Fibroblast of villous mesenchyme (primary cell): ENCODE results near the gene ERO1A. TPM values are rescaled to one million over a fixed set of nuclear protein-coding genes. Genes with fewer than 3 reads are reported as not detected.

Experiments
- DNase-seq: peaks from one replicate; pipeline ENCODE4 v3.0.0-alpha.2; 2010; ENCODE audit warnings: low read depth
- H3K4me3 ChIP-seq: 2 replicates; pipeline ENCODE4 v1.5.1; 2011; ENCODE audit warnings: low read depth, mild to moderate bottlenecking, low read length
- total RNA-seq: library from RNA; depleted of rRNA; stranded (reverse); fragments of >200 nt; gene quantifications from 2 replicates; pipeline ENCODE4 v1.2.3, GENCODE V29; 2012
- TF ChIP-seq, protein P1 (sequence below): IDR thresholded peaks from 2 replicates; pipeline ENCODE4 v1.5.1; 2012; ENCODE audit warnings: low read depth, mild to moderate bottlenecking, low read length; ENCODE audit not compliant: insufficient read depth

ERO1A gene
- total RNA-seq, 1 donor = 49.7 TPM

DNA sequence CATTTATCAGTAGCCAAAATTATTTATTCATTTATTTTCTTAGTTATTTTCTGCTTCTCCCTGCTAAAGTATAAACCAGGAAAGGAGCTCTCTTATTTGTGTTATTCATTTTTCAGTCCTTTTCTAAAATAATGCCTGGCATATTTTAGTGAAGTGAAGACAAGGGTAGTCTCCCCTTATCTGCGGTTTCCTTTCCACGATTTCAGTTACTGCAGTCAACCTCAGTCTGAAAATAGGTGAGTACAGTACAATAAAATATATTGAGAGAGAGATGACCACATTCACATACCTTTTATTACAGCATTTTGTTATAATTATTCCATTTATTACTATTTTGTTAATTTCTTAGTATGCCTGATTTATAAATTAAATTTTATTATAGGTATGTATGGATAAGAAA, 85.2 kb downstream of the ERO1A start:
- H3K4me3 ChIP-seq = no peak overlapping the region
- no peak for DNase-seq
- TF ChIP-seq, protein P1, sequence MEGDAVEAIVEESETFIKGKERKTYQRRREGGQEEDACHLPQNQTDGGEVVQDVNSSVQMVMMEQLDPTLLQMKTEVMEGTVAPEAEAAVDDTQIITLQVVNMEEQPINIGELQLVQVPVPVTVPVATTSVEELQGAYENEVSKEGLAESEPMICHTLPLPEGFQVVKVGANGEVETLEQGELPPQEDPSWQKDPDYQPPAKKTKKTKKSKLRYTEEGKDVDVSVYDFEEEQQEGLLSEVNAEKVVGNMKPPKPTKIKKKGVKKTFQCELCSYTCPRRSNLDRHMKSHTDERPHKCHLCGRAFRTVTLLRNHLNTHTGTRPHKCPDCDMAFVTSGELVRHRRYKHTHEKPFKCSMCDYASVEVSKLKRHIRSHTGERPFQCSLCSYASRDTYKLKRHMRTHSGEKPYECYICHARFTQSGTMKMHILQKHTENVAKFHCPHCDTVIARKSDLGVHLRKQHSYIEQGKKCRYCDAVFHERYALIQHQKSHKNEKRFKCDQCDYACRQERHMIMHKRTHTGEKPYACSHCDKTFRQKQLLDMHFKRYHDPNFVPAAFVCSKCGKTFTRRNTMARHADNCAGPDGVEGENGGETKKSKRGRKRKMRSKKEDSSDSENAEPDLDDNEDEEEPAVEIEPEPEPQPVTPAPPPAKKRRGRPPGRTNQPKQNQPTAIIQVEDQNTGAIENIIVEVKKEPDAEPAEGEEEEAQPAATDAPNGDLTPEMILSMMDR = no peak

DNA sequence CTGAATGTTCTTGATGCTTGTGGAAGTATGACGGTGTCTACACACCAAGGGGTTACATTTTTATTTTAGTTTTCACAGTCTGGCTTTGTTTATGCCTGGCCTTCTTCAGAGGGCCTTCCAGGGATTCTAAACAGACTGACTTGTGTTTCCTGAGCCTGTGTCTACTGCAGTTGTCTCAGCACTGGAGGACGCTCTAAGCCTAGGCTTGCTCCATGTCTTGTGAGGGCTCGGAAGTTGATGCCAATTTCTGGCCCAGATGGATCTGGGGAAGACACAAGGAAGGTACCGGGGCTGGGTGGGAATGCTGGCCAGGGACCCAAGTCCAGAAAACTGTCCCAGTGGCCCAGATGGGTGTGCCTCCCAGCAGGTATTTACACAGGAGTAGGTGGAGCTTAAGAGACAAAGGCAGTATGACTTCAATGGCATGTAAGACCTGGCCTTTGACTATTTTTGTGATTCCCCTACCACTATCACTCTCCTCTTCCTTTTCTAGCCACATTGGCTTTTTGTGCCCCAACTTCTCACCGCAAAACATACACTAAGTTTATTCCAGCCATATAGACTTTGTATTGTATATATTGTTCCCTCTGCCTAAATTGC, 85.8 kb downstream of the ERO1A start:
- TF ChIP-seq, protein P1 = no peak
- H3K4me3 ChIP-seq = no peak overlapping the region
- no peak for DNase-seq

DNA sequence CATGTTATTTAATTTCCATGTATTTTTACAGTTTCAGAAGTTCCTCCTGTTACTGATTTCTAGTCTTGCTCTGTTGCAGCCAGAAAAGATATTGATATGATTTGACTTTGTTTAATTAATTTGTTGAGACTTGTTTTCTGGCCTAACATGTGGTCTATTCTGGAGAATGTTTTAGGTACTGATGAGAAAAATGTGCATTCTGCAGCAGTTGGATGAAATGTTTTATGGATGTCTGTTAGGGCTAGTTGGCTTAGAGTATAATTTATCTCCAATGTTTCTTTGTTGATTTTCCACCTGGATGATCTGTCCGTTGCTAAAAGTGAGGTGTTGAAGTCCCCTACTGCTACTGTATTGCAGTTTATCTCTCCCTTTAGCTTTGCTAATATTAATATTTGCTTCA, 88.3 kb downstream of the ERO1A start:
- DNase-seq = no peak
- no peak overlapping the region for H3K4me3 ChIP-seq
- TF ChIP-seq, protein P1 = no peak

DNA sequence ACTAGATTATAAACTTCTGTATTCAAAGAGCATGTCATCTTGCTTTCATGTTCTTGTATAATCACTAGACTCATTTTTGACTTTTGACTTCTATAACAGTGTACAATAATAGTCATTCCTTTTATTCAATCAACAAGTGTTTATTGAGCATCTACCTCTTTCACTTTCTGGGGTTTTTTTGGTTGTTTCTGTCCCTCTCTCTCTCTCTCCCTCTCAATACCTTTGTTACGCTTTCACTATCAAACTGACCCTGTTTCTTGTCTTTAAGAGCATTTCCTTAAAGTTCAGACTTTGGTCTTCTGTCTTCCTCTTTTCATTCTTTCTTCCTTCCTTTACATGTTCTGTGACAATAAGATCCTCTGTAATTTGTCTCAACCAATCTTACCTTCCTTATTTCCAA, 93.2 kb downstream of the ERO1A start:
- H3K4me3 ChIP-seq = no peak overlapping the region
- TF ChIP-seq, protein P1 = no peak
- no peak for DNase-seq

DNA sequence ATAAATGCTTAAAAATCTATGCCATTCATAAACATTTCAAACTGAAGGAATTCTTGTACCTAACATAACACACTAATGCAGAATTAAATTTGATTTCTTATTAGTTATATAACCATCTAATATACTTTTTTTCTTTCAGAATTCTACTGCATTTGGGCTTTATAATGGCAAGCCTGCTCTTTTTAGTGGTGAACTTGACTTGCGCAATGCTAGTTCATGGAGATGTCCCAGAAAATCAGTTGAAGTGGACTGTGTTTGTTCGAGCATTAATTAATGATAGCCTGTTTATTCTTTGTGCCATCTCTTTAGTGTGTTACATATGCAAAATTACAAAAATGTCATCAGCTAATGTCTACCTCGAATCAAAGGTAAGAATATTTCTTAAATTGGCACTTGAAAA, 95.4 kb downstream of the ERO1A start:
- DNase-seq = no peak
- TF ChIP-seq, protein P1 = no peak
- no peak overlapping the region for H3K4me3 ChIP-seq

DNA sequence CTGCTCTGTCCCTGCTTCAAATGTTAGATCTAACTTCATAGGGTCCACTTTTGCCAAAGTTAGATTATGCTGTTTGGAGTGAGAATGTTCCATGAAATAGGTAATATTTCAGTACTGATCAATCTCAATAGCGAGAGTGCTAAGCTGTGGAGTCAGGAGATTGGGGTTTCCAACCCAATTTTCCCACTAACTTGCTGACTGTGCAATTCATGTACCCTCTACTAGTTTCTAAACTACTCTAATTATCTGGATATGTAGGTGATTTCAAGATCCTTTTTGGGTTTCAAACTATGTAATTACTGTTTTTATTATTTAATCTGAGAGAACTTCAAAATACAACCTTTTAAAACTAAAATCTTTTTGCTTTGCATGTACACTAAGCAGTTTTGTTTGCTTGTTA, 96.8 kb downstream of the ERO1A start:
- H3K4me3 ChIP-seq = no peak overlapping the region
- DNase-seq = no peak
- TF ChIP-seq, protein P1 = no peak

DNA sequence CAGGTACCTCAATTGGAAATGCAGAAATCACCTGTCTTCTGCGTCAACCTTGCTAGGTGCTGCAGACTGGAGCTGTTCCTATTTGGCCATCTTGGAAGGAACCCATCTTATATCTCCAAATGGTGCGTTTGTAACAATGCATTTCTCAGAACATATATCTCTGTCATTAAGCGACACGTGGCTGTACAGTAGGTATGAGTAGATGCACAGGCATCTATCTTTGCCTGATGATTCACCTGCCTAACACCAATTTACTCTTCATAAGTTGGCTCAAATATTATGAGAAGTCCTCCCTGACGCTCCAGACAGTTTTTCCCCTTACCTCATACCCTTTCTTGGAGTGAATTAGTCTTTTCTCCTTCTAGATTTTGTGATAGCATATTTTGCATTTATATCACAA, 98.5 kb downstream of the ERO1A start:
- no peak for DNase-seq
- no peak overlapping the region for H3K4me3 ChIP-seq
- TF ChIP-seq, protein P1 = no peak
